GM12878 (cell line): ENCODE results near the gene MAP4. TPM values are rescaled to one million over a fixed set of nuclear protein-coding genes. Genes with fewer than 3 reads are reported as not detected.

Experiments used
- CBX3 ChIP-seq: fragments of 200-600 bp; sonication (generic); IDR thresholded peaks from 2 replicates; pipeline ENCODE4 v1.6.1; 2016; ENCODE audit warnings: low read depth, borderline replicate concordance
- JUNB ChIP-seq: IDR thresholded peaks from 2 replicates; pipeline ENCODE4 v1.6.1; 2016; ENCODE audit warnings: antibody characterized with exemption, mild to moderate bottlenecking
- NR2C1 ChIP-seq: fragments of 450-650 bp; IDR thresholded peaks from 2 replicates; pipeline ENCODE4 v1.6.1; 2017; ENCODE audit warnings: antibody characterized with exemption, mild to moderate bottlenecking, moderate library complexity
- SMAD1 ChIP-seq: fragments of 450-650 bp; IDR thresholded peaks from 2 replicates; pipeline ENCODE4 v1.6.1; 2018; ENCODE audit warnings: mild to moderate bottlenecking, low read depth; ENCODE audit not compliant: partially characterized antibody
- ZNF384 ChIP-seq: IDR thresholded peaks from 2 replicates; pipeline ENCODE4 v1.6.1; 2012; ENCODE audit warnings: low read depth, mild to moderate bottlenecking, low read length, improper control_type of control experiment, borderline replicate concordance
- microRNA counts: library from miRNA; unstranded; fragments of <30 nt; microRNA quantifications from one replicate; lab custom pipeline; 2016
- microRNA-seq: library from miRNA; unstranded; fragments of <30 nt; microRNA quantifications from one replicate; pipeline ENCODE4, GENCODE V29; 2018
- polyA plus RNA-seq, 11 experiments: library from polyadenylated mRNA; depleted of rRNA in 4 of 11; unstranded in 6 of 11; stranded (reverse) in 5 of 11; fragments of >200 nt; fragmentation: Nextera tagmentation in 4 of 11; fragmentation: Illumina TruSeq in 1 of 11; extraction: Ambion mirVana in 4 of 11; extraction: Trizol in 1 of 11; gene quantifications; 1 replicate in 1 of 11; 2 replicates in 10 of 11; pipeline versions ENCODE4 v1.2.1 to v1.2.3, GENCODE V29; 2011 to 2016; ENCODE audit warnings: inconsistent platforms in 2 of 11, missing spikeins in 2 of 11, low read depth in 1 of 11
- small RNA-seq: library from RNA; depleted of rRNA; stranded (forward); fragments of <200 nt; gene quantifications from one replicate; pipeline ENCODE3, GENCODE V24; 2014
- total RNA-seq, 4 experiments: library from RNA; depleted of rRNA in 3 of 4; stranded (reverse); fragments of >200 nt in 3 of 4; fragmentation: Illumina TruSeq in 1 of 4; extraction: Trizol in 1 of 4; gene quantifications; 2 replicates each; pipeline versions ENCODE4 v1.2.1 to v1.2.3, GENCODE V29; 2013 to 2021
- TF ChIP-seq, protein P1 (sequence below): fragments of 450-650 bp; IDR thresholded peaks from 2 replicates; pipeline ENCODE4 v1.6.1; 2017; ENCODE audit warnings: antibody characterized with exemption, mild to moderate bottlenecking, moderate library complexity

Gene MAP4
- total and polyA plus RNA-seq, 10 of the 15 experiments (the other 5 are each of a cell fraction or from before 2014, with no cell fraction given) = 22.2 to 145 (median 47.2) TPM

- TF ChIP-seq, protein P1, sequence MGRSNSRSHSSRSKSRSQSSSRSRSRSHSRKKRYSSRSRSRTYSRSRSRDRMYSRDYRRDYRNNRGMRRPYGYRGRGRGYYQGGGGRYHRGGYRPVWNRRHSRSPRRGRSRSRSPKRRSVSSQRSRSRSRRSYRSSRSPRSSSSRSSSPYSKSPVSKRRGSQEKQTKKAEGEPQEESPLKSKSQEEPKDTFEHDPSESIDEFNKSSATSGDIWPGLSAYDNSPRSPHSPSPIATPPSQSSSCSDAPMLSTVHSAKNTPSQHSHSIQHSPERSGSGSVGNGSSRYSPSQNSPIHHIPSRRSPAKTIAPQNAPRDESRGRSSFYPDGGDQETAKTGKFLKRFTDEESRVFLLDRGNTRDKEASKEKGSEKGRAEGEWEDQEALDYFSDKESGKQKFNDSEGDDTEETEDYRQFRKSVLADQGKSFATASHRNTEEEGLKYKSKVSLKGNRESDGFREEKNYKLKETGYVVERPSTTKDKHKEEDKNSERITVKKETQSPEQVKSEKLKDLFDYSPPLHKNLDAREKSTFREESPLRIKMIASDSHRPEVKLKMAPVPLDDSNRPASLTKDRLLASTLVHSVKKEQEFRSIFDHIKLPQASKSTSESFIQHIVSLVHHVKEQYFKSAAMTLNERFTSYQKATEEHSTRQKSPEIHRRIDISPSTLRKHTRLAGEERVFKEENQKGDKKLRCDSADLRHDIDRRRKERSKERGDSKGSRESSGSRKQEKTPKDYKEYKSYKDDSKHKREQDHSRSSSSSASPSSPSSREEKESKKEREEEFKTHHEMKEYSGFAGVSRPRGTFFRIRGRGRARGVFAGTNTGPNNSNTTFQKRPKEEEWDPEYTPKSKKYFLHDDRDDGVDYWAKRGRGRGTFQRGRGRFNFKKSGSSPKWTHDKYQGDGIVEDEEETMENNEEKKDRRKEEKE = no peak
- TF ChIP-seq SMAD1 = no peak
- no peak for TF ChIP-seq JUNB
- TF ChIP-seq CBX3 = no peak
- TF ChIP-seq ZNF384 = no peak
- TF ChIP-seq NR2C1 = peak; percentile 72
Measured at GRCh38 chr3:47802734-47803479, 213.3 kb downstream of the MAP4 start, which contains the start of gene DHX30 (continued).

MicroRNAs within 50 kb of the gene (microRNA counts, 767-probe panel; counts per million panel counts)
- microRNA hsa-miR-1226-3p (lab: Ali Mortazavi, UCI) = 55.3 counts per million

Small RNA genes lying within 50 kb of the gene (microRNA-seq; reads per million reads assigned to microRNA genes)
- 82.6 reads per million, percentile 73 among the genes with 10 or more reads in this experiment for gene MIR1226

Small RNA genes lying within 50 kb of the gene (small RNA-seq; reads per million reads assigned to genes)
- gene AC124916.2 (not detected), gene MIR1226 (1.6 reads per million, percentile 53 among the genes with 10 or more reads in this experiment), gene RF00019 (not detected), gene RF02271 (not detected)

Other genes with a start within 250 kb of the MAP4 start
- 49.2 and 55.9 TPM in 2 replicates for gene SMARCC1, start 234.5 kb downstream of the MAP4 start, total RNA-seq (2014; rRNA removed)
- gene SMARCC1, start 234.5 kb downstream of the MAP4 start, total RNA-seq (2014; rRNA removed; fragmentation: Illumina TruSeq; extraction: Trizol) = 62.7 and 65.0 TPM in 2 replicates
- gene SMARCC1, start 234.5 kb downstream of the MAP4 start, total RNA-seq (2021) = 145 and 147 TPM in 2 replicates
- 39.4 and 65.6 TPM in 2 replicates for gene SMARCC1, start 234.5 kb downstream of the MAP4 start, polyA plus RNA-seq (2011; rRNA removed)
- 84.1 and 84.5 TPM in 2 replicates for gene SMARCC1, start 234.5 kb downstream of the MAP4 start, polyA plus RNA-seq (2014; fragmentation: Illumina TruSeq; extraction: Trizol)
- gene SMARCC1, start 234.5 kb downstream of the MAP4 start, polyA plus RNA-seq (2014; fragmentation: Nextera tagmentation; extraction: Ambion mirVana) = 10 to 100 TPM; 26.6 to 29.2 TPM
- 33.5 and 34.4 TPM in 2 replicates for gene SMARCC1, start 234.5 kb downstream of the MAP4 start, polyA plus RNA-seq (2014; rRNA removed)
- gene SMARCC1, start 234.5 kb downstream of the MAP4 start, polyA plus RNA-seq (2016; fragmentation: Nextera tagmentation; extraction: Ambion mirVana) = 100 to 1,000 TPM; 116 to 120 TPM
- gene DHX30, start 213.3 kb downstream of the MAP4 start, total RNA-seq (2014; rRNA removed) = 69.8 and 72.9 TPM in 2 replicates
- 33.9 and 37.5 TPM in 2 replicates for gene DHX30, start 213.3 kb downstream of the MAP4 start, total RNA-seq (2014; rRNA removed; fragmentation: Illumina TruSeq; extraction: Trizol)
- 71.8 and 75.3 TPM in 2 replicates for gene DHX30, start 213.3 kb downstream of the MAP4 start, total RNA-seq (2021)
- 20.1 and 34.5 TPM in 2 replicates for gene DHX30, start 213.3 kb downstream of the MAP4 start, polyA plus RNA-seq (2011; rRNA removed)
- gene DHX30, start 213.3 kb downstream of the MAP4 start, polyA plus RNA-seq (2014; fragmentation: Illumina TruSeq; extraction: Trizol) = 15.0 and 33.6 TPM in 2 replicates
- gene DHX30, start 213.3 kb downstream of the MAP4 start, polyA plus RNA-seq (2014; fragmentation: Nextera tagmentation; extraction: Ambion mirVana) = 10 to 100 TPM in 1 of 2 experiments, 1 to 10 TPM in 1; 9.5 to 12.6 TPM
- gene DHX30, start 213.3 kb downstream of the MAP4 start, polyA plus RNA-seq (2014; rRNA removed) = 58.1 and 64.0 TPM in 2 replicates
- 10 to 100 TPM; 67.9 to 70.4 TPM for gene DHX30, start 213.3 kb downstream of the MAP4 start, polyA plus RNA-seq (2016; fragmentation: Nextera tagmentation; extraction: Ambion mirVana)
- gene CDC25A, start 172.0 kb upstream of the MAP4 start, total RNA-seq (2014; rRNA removed) = 32.1 and 32.5 TPM in 2 replicates
- gene CDC25A, start 172.0 kb upstream of the MAP4 start, total RNA-seq (2014; rRNA removed; fragmentation: Illumina TruSeq; extraction: Trizol) = 29.5 and 30.3 TPM in 2 replicates
- 34.4 and 36.6 TPM in 2 replicates for gene CDC25A, start 172.0 kb upstream of the MAP4 start, total RNA-seq (2021)
- gene CDC25A, start 172.0 kb upstream of the MAP4 start, polyA plus RNA-seq (2011; rRNA removed) = 16.0 and 16.1 TPM in 2 replicates
- gene CDC25A, start 172.0 kb upstream of the MAP4 start, polyA plus RNA-seq (2014; fragmentation: Illumina TruSeq; extraction: Trizol) = 33.8 and 35.3 TPM in 2 replicates
- 1 to 10 TPM; 2.9 to 5.6 TPM for gene CDC25A, start 172.0 kb upstream of the MAP4 start, polyA plus RNA-seq (2014; fragmentation: Nextera tagmentation; extraction: Ambion mirVana)
- gene CDC25A, start 172.0 kb upstream of the MAP4 start, polyA plus RNA-seq (2014; rRNA removed) = 25.6 and 30.3 TPM in 2 replicates
- 10 to 100 TPM; 21.3 to 23.4 TPM for gene CDC25A, start 172.0 kb upstream of the MAP4 start, polyA plus RNA-seq (2016; fragmentation: Nextera tagmentation; extraction: Ambion mirVana)
- gene CAMP, start 207.1 kb upstream of the MAP4 start, total RNA-seq (2014; rRNA removed) = 9.8 and 11.7 TPM in 2 replicates
- gene CAMP, start 207.1 kb upstream of the MAP4 start, total RNA-seq (2014; rRNA removed; fragmentation: Illumina TruSeq; extraction: Trizol) = 7.4 and 8.7 TPM in 2 replicates
- gene CAMP, start 207.1 kb upstream of the MAP4 start, total RNA-seq (2021) = 7.5 and 7.8 TPM in 2 replicates
- 0.76 and 0.86 TPM in 2 replicates for gene CAMP, start 207.1 kb upstream of the MAP4 start, polyA plus RNA-seq (2011; rRNA removed)
- 2.3 and 6.9 TPM in 2 replicates for gene CAMP, start 207.1 kb upstream of the MAP4 start, polyA plus RNA-seq (2014; fragmentation: Illumina TruSeq; extraction: Trizol)
- gene CAMP, start 207.1 kb upstream of the MAP4 start, polyA plus RNA-seq (2014; fragmentation: Nextera tagmentation; extraction: Ambion mirVana) = 10 to 100 TPM; 25.4 to 34.3 TPM
- gene CAMP, start 207.1 kb upstream of the MAP4 start, polyA plus RNA-seq (2014; rRNA removed) = 10.4 and 10.9 TPM in 2 replicates
- 1 to 10 TPM; 3.4 to 3.7 TPM for gene CAMP, start 207.1 kb upstream of the MAP4 start, polyA plus RNA-seq (2016; fragmentation: Nextera tagmentation; extraction: Ambion mirVana)
- gene ZNF589, start 224.7 kb upstream of the MAP4 start, total RNA-seq (2014; rRNA removed) = 26.5 and 29.0 TPM in 2 replicates
- gene ZNF589, start 224.7 kb upstream of the MAP4 start, total RNA-seq (2014; rRNA removed; fragmentation: Illumina TruSeq; extraction: Trizol) = 29.5 and 30.2 TPM in 2 replicates
- 27.7 and 34.2 TPM in 2 replicates for gene ZNF589, start 224.7 kb upstream of the MAP4 start, total RNA-seq (2021)
- gene ZNF589, start 224.7 kb upstream of the MAP4 start, polyA plus RNA-seq (2011; rRNA removed) = 47.2 and 47.9 TPM in 2 replicates
- gene ZNF589, start 224.7 kb upstream of the MAP4 start, polyA plus RNA-seq (2014; fragmentation: Illumina TruSeq; extraction: Trizol) = 36.9 and 47.9 TPM in 2 replicates
- gene ZNF589, start 224.7 kb upstream of the MAP4 start, polyA plus RNA-seq (2014; fragmentation: Nextera tagmentation; extraction: Ambion mirVana) = 10 to 100 TPM in 1 of 2 experiments, 1 to 10 TPM in 1; 6.5 to 10.1 TPM
- gene ZNF589, start 224.7 kb upstream of the MAP4 start, polyA plus RNA-seq (2014; rRNA removed) = 30.2 and 30.8 TPM in 2 replicates
- 10 to 100 TPM; 19.7 to 20.2 TPM for gene ZNF589, start 224.7 kb upstream of the MAP4 start, polyA plus RNA-seq (2016; fragmentation: Nextera tagmentation; extraction: Ambion mirVana)